Mesenteric fat pad (tissue), 1 donor: ENCODE measurements around the gene TGIF1. TPM values are rescaled to one million over a fixed set of nuclear protein-coding genes. Genes with fewer than 3 reads are reported as not detected.
"Not testable (repeated sequence)": the region's sequence is repeated elsewhere in the genome, so short reads cannot be mapped to it uniquely, and the experiment has no call there.

ENCODE experiments used
- DNase-seq: peaks from one replicate; pipeline ENCODE4 v3.0.0-alpha.2; 2020; ENCODE audit warnings: low spot score
- long read RNA-seq: library from polyadenylated mRNA; unstranded; transcript quantifications from one replicate; pipeline ENCODE4 v2.0.0, GENCODE V29; 2020
- total RNA-seq: library from RNA; stranded (reverse); fragmentation: NEBNext Ultra II Directional; extraction: Animal tissue kit (Norgen Biotek cat#: 25700); gene quantifications from one replicate; pipeline ENCODE4 v1.2.1, GENCODE V29; 2021
- donor health status: DM: yes; HTN: yes; CAD: no.

The TGIF1 gene
- total RNA-seq: 59.3 TPM
- long read RNA-seq, transcript TGIF1-201 (3 exons, 1,980 nt): minor isoform, 12 of 122 reads
- long read RNA-seq, transcript TGIF1-206 (3 exons, 1,689 nt): minor isoform, 17 of 122 reads
- long read RNA-seq, transcript TGIF1-202 (3 exons, 2,076 nt): major isoform, 59 of 122 reads
- long read RNA-seq, transcript TGIF1-212 (3 exons, 563 nt): minor isoform, 6 of 122 reads
- long read RNA-seq, partial matches to known transcripts: 2 of 122 reads
- long read RNA-seq, other reads (novel, unspliced or antisense): 9 of 122 reads

- DNase-seq: peak; percentile 94
These were observed at the start of gene TGIF1 for GRCh38 chr18:3450012-3450798. Gene TGIF1 (plus strand): TSS chr18:3450172. CDS start chr18:3450490, 318 bp downstream.

GRCh38 chr18:3400567-3401296 is 49.2 kb upstream of the TGIF1 start:
- no peak for DNase-seq

- no peak for DNase-seq
These were observed 48.0 kb upstream of the TGIF1 start for GRCh38 chr18:3401669-3402620.

- no peak for DNase-seq
These were observed 47.0 kb upstream of the TGIF1 start for GRCh38 chr18:3402982-3403451.

- no peak for DNase-seq
These were observed 44.3 kb upstream of the TGIF1 start for GRCh38 chr18:3405713-3406112.

GRCh38 chr18:3408107-3408506 is 41.9 kb upstream of the TGIF1 start:
- DNase-seq: no peak

- no peak for DNase-seq
These were observed 40.2 kb upstream of the TGIF1 start for GRCh38 chr18:3409811-3410210.

- DNase-seq: no peak
These were observed 39.7 kb upstream of the TGIF1 start for GRCh38 chr18:3410273-3410672.

GRCh38 chr18:3410876-3411275 is 39.1 kb upstream of the TGIF1 start:
- DNase-seq: not testable (repeated sequence)

- no peak for DNase-seq
These were observed 38.6 kb upstream of the TGIF1 start for GRCh38 chr18:3411327-3411726.

- DNase-seq: no peak
These were observed 38.1 kb upstream of the TGIF1 start for GRCh38 chr18:3411854-3412268.

- DNase-seq: not testable (repeated sequence)
These were observed 37.4 kb upstream of the TGIF1 start for GRCh38 chr18:3412528-3412927.

- no peak for DNase-seq
These were observed 34.9 kb upstream of the TGIF1 start for GRCh38 chr18:3415110-3415509.

GRCh38 chr18:3418083-3418482 is 31.9 kb upstream of the TGIF1 start:
- DNase-seq: no peak

GRCh38 chr18:3420919-3421279 is 29.1 kb upstream of the TGIF1 start:
- no peak for DNase-seq

- no peak for DNase-seq
These were observed 27.1 kb upstream of the TGIF1 start for GRCh38 chr18:3422905-3423304.

GRCh38 chr18:3424280-3424890 is 25.6 kb upstream of the TGIF1 start:
- DNase-seq: no peak

GRCh38 chr18:3425030-3425429 is 24.9 kb upstream of the TGIF1 start:
- DNase-seq: no peak

GRCh38 chr18:3425446-3425845 is 24.5 kb upstream of the TGIF1 start:
- no peak for DNase-seq

- no peak for DNase-seq
These were observed 23.9 kb upstream of the TGIF1 start for GRCh38 chr18:3426074-3426473.
